Peyer's patch (tissue), 4 donors: ENCODE data around the gene HK2.

Source experiments
- CTCF ChIP-seq, 6 experiments: fragments of 450-650 bp in 4 of 6; fragments of 200-600 bp in 2 of 6; sonication (generic) in 1 of 6; IDR thresholded peaks; one replicate each; pipeline ENCODE4 v1.5.1; 2017 to 2019; ENCODE audit warnings: antibody characterized with exemption in 6 of 6, mild to moderate bottlenecking in 3 of 6, moderate library complexity in 1 of 6
- POLR2A ChIP-seq, 2 donors: fragments of 450-650 bp; IDR thresholded peaks; one replicate each; pipeline ENCODE4 v1.5.1; 2017; ENCODE audit warnings: antibody characterized with exemption in 2 of 2, mild to moderate bottlenecking in 2 of 2, moderate library complexity in 2 of 2

GRCh38 chr2:74925361-74925786 lies 91.4 kb downstream of the HK2 start:
- TF ChIP-seq CTCF (IDR thresholded peaks at IDR 0.05) (no peak), POLR2A (IDR thresholded peaks at IDR 0.05) (no peak)
